IMR-90 (cell line): ENCODE measurements around the gene THAP2. TPM values are rescaled to one million over a fixed set of nuclear protein-coding genes. Genes with fewer than 3 reads are reported as not detected.

Source experiments
- ATAC-seq: fragments of 200-7000 bp; cut with Tn5 transposase; 2 replicates; pipeline ENCODE4 v1.9.1; 2020; ENCODE audit warnings: low read depth, mild to moderate bottlenecking, moderate library complexity
- BruUV-seq: library from RNA; stranded (reverse); fragments of 400-500 nt; replicated peaks from 2 replicates; lab custom pipeline; 2021; lab: Mats Ljungman, UMichigan
- CTCF ChIA-PET: fragments of 300-600 bp; formaldehyde crosslinking; extraction: SDS; loops from one replicate; lab custom pipeline; 2021; ENCODE audit warnings: antibody characterized with exemption; lab: Yijun Ruan, JAX
- POLR2A ChIA-PET: fragments of 300-600 bp; sonication (Branson Sonifier 250); formaldehyde crosslinking; loops from one replicate; lab custom pipeline; 2022; ENCODE audit warnings: antibody characterized with exemption; ENCODE audit not compliant: unreplicated experiment; lab: Charles Lee
- DNase-seq: peaks from one replicate; pipeline ENCODE4 v3.0.0; 2013
- H2AFZ ChIP-seq: replicated peaks from 2 replicates; pipeline ENCODE3; 2013; ENCODE audit warnings: low read length, mild to moderate bottlenecking; ENCODE audit not compliant: poor library complexity
- H2AK5ac ChIP-seq: 2 replicates; pipeline ENCODE4 v1.6.1; 2013; ENCODE audit warnings: low read depth, low read length, inconsistent platforms
- H2AK9ac ChIP-seq: replicated peaks from 2 replicates; pipeline ENCODE3; 2013; ENCODE audit warnings: mild to moderate bottlenecking, low read depth, low read length, moderate library complexity; ENCODE audit not compliant: poor library complexity
- H2BK120ac ChIP-seq: 2 replicates; pipeline ENCODE4 v1.6.1; 2013; ENCODE audit warnings: low read depth, low read length, inconsistent platforms
- H2BK15ac ChIP-seq: 3 replicates; pipeline ENCODE4 v1.6.1; 2013; ENCODE audit warnings: low read depth, low read length, inconsistent platforms
- H2BK20ac ChIP-seq: 2 replicates; pipeline ENCODE4 v1.6.1; 2013; ENCODE audit warnings: low read depth, mild to moderate bottlenecking, inconsistent platforms, low read length, moderate library complexity
- H2BK5ac ChIP-seq: 2 replicates; pipeline ENCODE4 v1.6.1; 2013; ENCODE audit warnings: mild to moderate bottlenecking, low read depth, low read length, inconsistent platforms; ENCODE audit not compliant: poor library complexity, severe bottlenecking
- H3K14ac ChIP-seq: replicated peaks from 2 replicates; pipeline ENCODE4 v1.6.1; 2013; ENCODE audit warnings: low read depth, low read length, inconsistent platforms
- H3K18ac ChIP-seq: 2 replicates; pipeline ENCODE4 v1.6.1; 2013; ENCODE audit warnings: low read depth, low read length, control low read depth
- H3K23ac ChIP-seq: 2 replicates; pipeline ENCODE4 v1.6.1; 2013; ENCODE audit warnings: low read depth, low read length, inconsistent platforms
- H3K27ac ChIP-seq: 2 replicates; pipeline ENCODE4 v1.5.1; 2013; ENCODE audit warnings: mild to moderate bottlenecking, control low read depth, low read length; ENCODE audit not compliant: insufficient read depth
- H3K27me3 ChIP-seq: 2 replicates; pipeline ENCODE4 v1.6.1; 2013; ENCODE audit warnings: low read length; ENCODE audit not compliant: control insufficient read depth, insufficient read depth
- H3K36me3 ChIP-seq: 2 replicates; pipeline ENCODE4 v1.6.1; 2013; ENCODE audit warnings: low read length, mixed read lengths; ENCODE audit not compliant: control insufficient read depth, insufficient read depth
- H3K4ac ChIP-seq: 2 replicates; pipeline ENCODE4 v1.6.1; 2013; ENCODE audit warnings: low read depth, low read length, inconsistent platforms
- H3K4me1 ChIP-seq: 2 replicates; pipeline ENCODE4 v1.6.1; 2013; ENCODE audit warnings: low read length, mixed read lengths; ENCODE audit not compliant: control insufficient read depth, insufficient read depth
- H3K4me2 ChIP-seq: 2 replicates; pipeline ENCODE4 v1.6.1; 2013; ENCODE audit warnings: low read depth, mild to moderate bottlenecking, control low read depth, low read length, moderate library complexity
- H3K4me3 ChIP-seq: 2 replicates; pipeline ENCODE4 v1.5.1; 2013; ENCODE audit warnings: low read depth, mild to moderate bottlenecking, control low read depth, low read length, moderate library complexity; ENCODE audit not compliant: insufficient read depth
- H3K56ac ChIP-seq: 2 replicates; pipeline ENCODE4 v1.6.1; 2013; ENCODE audit warnings: low read length, inconsistent platforms; ENCODE audit not compliant: insufficient read depth; ENCODE audit errors: extremely low read depth
- H3K79me1 ChIP-seq, 2 experiments: 2 replicates each; pipeline ENCODE4 v1.6.1; 2013; ENCODE audit warnings: low read length in 2 of 2, inconsistent platforms in 1 of 2, low read depth in 1 of 2
- H3K9ac ChIP-seq: 2 replicates; pipeline ENCODE4 v1.6.1; 2013; ENCODE audit warnings: low read depth, low read length, control low read depth
- H3K9me1 ChIP-seq: 2 replicates; pipeline ENCODE4 v1.6.1; 2013; ENCODE audit warnings: low read length, inconsistent platforms; ENCODE audit not compliant: insufficient read depth
- H3K9me3 ChIP-seq: 2 replicates; pipeline ENCODE4 v1.6.1; 2013; ENCODE audit warnings: low read length; ENCODE audit not compliant: control insufficient read depth, insufficient read depth
- H4K20me1 ChIP-seq: 2 replicates; pipeline ENCODE4 v1.6.1; 2013; ENCODE audit warnings: low read length, inconsistent platforms; ENCODE audit not compliant: insufficient read depth
- H4K5ac ChIP-seq: 2 replicates; pipeline ENCODE4 v1.6.1; 2013; ENCODE audit warnings: mild to moderate bottlenecking, low read depth, low read length, control low read depth
- H4K8ac ChIP-seq, 2 experiments: 2 replicates each; pipeline ENCODE4 v1.6.1; 2013; ENCODE audit warnings: low read depth in 2 of 2, low read length in 2 of 2, control low read depth in 1 of 2, inconsistent platforms in 1 of 2
- H4K91ac ChIP-seq: 2 replicates; pipeline ENCODE4 v1.6.1; 2013; ENCODE audit warnings: low read depth, low read length, inconsistent platforms; ENCODE audit not compliant: insufficient read depth
- BHLHE40 ChIP-seq: fragments of 150-350 bp; IDR thresholded peaks from 2 replicates; pipeline ENCODE4 v1.6.1; 2016; ENCODE audit warnings: mild to moderate bottlenecking, low read depth, low read length
- CEBPB ChIP-seq: IDR thresholded peaks from 2 replicates; pipeline ENCODE4 v1.6.1; 2012; ENCODE audit warnings: low read depth, low read length, improper control_type of control experiment
- CHD1 ChIP-seq: IDR thresholded peaks from 2 replicates; pipeline ENCODE4 v1.6.1; 2012; ENCODE audit warnings: low read depth, low read length, improper control_type of control experiment
- FOS ChIP-seq: fragments of 150-350 bp; IDR thresholded peaks from 2 replicates; pipeline ENCODE4 v1.6.1; 2016; ENCODE audit warnings: low read depth, low read length
- MAFK ChIP-seq: IDR thresholded peaks from 2 replicates; pipeline ENCODE4 v1.6.1; 2012; ENCODE audit warnings: low read depth, low read length, improper control_type of control experiment
- MAZ ChIP-seq: IDR thresholded peaks from 2 replicates; pipeline ENCODE4 v1.6.1; 2012; ENCODE audit warnings: low read depth, mild to moderate bottlenecking, low read length, improper control_type of control experiment, moderate library complexity, borderline replicate concordance
- MXI1 ChIP-seq: IDR thresholded peaks from 2 replicates; pipeline ENCODE4 v1.6.1; 2012; ENCODE audit warnings: low read depth, mild to moderate bottlenecking, low read length, moderate library complexity, borderline replicate concordance
- NFE2L2 ChIP-seq: fragments of 150-350 bp; IDR thresholded peaks from 2 replicates; pipeline ENCODE4 v1.6.1; 2016; ENCODE audit warnings: low read depth, mild to moderate bottlenecking, low read length
- POLR2A ChIP-seq: IDR thresholded peaks from 2 replicates; pipeline ENCODE4 v1.6.1; 2012; ENCODE audit warnings: mild to moderate bottlenecking, low read depth, low read length
- RFX5 ChIP-seq: IDR thresholded peaks from 2 replicates; pipeline ENCODE4 v1.8.0; 2012; ENCODE audit warnings: low read depth, mild to moderate bottlenecking, low read length, moderate library complexity
- SMC3 ChIP-seq: fragments of 150-350 bp; IDR thresholded peaks from 2 replicates; pipeline ENCODE4 v1.6.1; 2016; ENCODE audit warnings: low read depth, mild to moderate bottlenecking, antibody characterized with exemption, low read length, moderate library complexity
- WGBS, 2 experiments: methylation state at CpG; one replicate each; pipeline versions ENCODE4 v1.1.5 to v1.1.7; 2013; ENCODE audit warnings: missing lambda C conversion rate in 2 of 2; ENCODE audit not compliant: insufficient read length in 1 of 2; ENCODE audit errors: extremely low coverage in 2 of 2; 5-methylcytosine and 5-hydroxymethylcytosine counted together
- dilution Hi-C: fragments of 300-500 bp; cut with HindIII; formaldehyde crosslinking; loops from one replicate; pipeline ENCODE4 v1.14.3; 2018; ENCODE audit warnings: low sequenced_read_pairs; ENCODE audit not compliant: unreplicated experiment
- in situ Hi-C: fragments of 300-500 bp; cut with MboI; formaldehyde crosslinking; loops from 3 replicates; pipeline ENCODE4 v1.14.3; 2019; ENCODE audit warnings: low sequenced_read_pairs, inconsistent platforms, mixed read lengths
- intact Hi-C: fragments of 100-400 bp; cut with micrococcal nuclease; formaldehyde crosslinking; loops from 2 replicates; pipeline ENCODE4 v1.10.0; 2022
- polyA plus RNA-seq, 3 experiments: library from polyadenylated mRNA; depleted of rRNA; stranded (reverse); fragments of >200 nt; gene quantifications; 2 replicates each; pipeline ENCODE4 v1.2.3, GENCODE V29; 2012; ENCODE audit warnings: low replicate concordance in 1 of 3
- total RNA-seq: library from RNA; depleted of rRNA; stranded (reverse); fragments of >200 nt; gene quantifications from 2 replicates; pipeline ENCODE4 v1.2.3, GENCODE V29; 2012
- TF ChIP-seq, protein P1 (sequence below): fragments of 150-350 bp; IDR thresholded peaks from 2 replicates; pipeline ENCODE4 v1.6.1; 2016; ENCODE audit warnings: low read depth, mild to moderate bottlenecking, low read length, moderate library complexity, borderline replicate concordance
- TF ChIP-seq, protein P2 (sequence below): conservative IDR thresholded peaks from 2 replicates; pipeline ENCODE4 v1.5.1; 2012; ENCODE audit warnings: mild to moderate bottlenecking, low read depth, low read length, improper control_type of control experiment
- TF ChIP-seq, protein P3 (sequence below): fragments of 150-350 bp; IDR thresholded peaks from 2 replicates; pipeline ENCODE4 v1.6.1; 2017; ENCODE audit warnings: mild to moderate bottlenecking, antibody characterized with exemption, low read length, low read depth

The THAP2 gene
- total and polyA plus RNA-seq, 2 of the 4 experiments (the other 2 are of a cell fraction): 1.4 to 2.5 TPM

DNA sequence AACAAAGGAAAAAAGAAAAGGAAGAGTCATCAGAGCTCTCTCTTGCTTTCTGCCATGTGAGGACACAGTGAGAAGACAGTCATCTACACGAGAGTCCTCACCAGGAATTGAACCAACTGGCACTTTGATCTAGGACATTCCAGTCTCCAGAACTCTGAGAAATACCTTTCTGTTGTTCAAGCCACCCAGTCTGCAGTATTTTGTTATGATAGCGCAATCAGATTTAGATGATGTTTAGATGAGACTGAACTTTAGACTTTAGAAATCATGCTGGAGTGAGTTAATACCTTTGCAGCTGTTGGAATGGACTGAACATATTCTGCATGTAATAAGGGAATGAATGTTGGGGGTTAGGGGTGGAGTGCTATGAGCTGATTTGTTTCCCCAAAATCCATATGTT, 62.4 kb downstream of the THAP2 start:
- Histone ChIP-seq H3K4me3 (no peak overlapping the region), H3K36me3 (no peaks in the 10 kb centered on the region), H4K91ac (no peak overlapping the region), H3K18ac (no peak overlapping the region), H3K9me1 (no peaks in the 10 kb centered on the region), H3K9ac (no peak overlapping the region), H2BK5ac (no peak overlapping the region), H4K5ac (no peak overlapping the region), H3K4me2 (no peak overlapping the region), H3K56ac (no peak overlapping the region), H2BK20ac (no peak overlapping the region), H2AK9ac (no peak overlapping the region), H3K9me3 (no peaks in the 10 kb centered on the region), H3K14ac (no peak overlapping the region), H3K4me1 (no peaks in the 10 kb centered on the region), H2AFZ (no peak overlapping the region), H2BK120ac (no peak overlapping the region), H3K4ac (no peak overlapping the region), H3K27ac (no peak overlapping the region), H3K23ac (no peak overlapping the region), H3K27me3 (no peaks in the 10 kb centered on the region), H3K79me1 (no peaks in the 10 kb centered on the region), H2BK15ac (no peak overlapping the region), H4K8ac (no peak overlapping the region), H2AK5ac (no peak overlapping the region), H4K20me1 (no peaks in the 10 kb centered on the region)
- dilution Hi-C loops (no loop called here), intact Hi-C loops (no loop called here), in situ Hi-C loops (no loop called here)
- POLR2A ChIA-PET: no interaction called here
- TF ChIP-seq MXI1 (no peak), MAFK (no peak), CHD1 (no peak), FOS (no peak), POLR2A (no peak), BHLHE40 (no peak), SMC3 (no peak), RFX5 (no peak), CEBPB (no peak), MAZ (no peak), NFE2L2 (no peak)
- TF ChIP-seq, protein P1, sequence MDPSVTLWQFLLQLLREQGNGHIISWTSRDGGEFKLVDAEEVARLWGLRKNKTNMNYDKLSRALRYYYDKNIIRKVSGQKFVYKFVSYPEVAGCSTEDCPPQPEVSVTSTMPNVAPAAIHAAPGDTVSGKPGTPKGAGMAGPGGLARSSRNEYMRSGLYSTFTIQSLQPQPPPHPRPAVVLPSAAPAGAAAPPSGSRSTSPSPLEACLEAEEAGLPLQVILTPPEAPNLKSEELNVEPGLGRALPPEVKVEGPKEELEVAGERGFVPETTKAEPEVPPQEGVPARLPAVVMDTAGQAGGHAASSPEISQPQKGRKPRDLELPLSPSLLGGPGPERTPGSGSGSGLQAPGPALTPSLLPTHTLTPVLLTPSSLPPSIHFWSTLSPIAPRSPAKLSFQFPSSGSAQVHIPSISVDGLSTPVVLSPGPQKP: no peak
- TF ChIP-seq, protein P2, sequence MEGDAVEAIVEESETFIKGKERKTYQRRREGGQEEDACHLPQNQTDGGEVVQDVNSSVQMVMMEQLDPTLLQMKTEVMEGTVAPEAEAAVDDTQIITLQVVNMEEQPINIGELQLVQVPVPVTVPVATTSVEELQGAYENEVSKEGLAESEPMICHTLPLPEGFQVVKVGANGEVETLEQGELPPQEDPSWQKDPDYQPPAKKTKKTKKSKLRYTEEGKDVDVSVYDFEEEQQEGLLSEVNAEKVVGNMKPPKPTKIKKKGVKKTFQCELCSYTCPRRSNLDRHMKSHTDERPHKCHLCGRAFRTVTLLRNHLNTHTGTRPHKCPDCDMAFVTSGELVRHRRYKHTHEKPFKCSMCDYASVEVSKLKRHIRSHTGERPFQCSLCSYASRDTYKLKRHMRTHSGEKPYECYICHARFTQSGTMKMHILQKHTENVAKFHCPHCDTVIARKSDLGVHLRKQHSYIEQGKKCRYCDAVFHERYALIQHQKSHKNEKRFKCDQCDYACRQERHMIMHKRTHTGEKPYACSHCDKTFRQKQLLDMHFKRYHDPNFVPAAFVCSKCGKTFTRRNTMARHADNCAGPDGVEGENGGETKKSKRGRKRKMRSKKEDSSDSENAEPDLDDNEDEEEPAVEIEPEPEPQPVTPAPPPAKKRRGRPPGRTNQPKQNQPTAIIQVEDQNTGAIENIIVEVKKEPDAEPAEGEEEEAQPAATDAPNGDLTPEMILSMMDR: no peak
- TF ChIP-seq, protein P3, sequence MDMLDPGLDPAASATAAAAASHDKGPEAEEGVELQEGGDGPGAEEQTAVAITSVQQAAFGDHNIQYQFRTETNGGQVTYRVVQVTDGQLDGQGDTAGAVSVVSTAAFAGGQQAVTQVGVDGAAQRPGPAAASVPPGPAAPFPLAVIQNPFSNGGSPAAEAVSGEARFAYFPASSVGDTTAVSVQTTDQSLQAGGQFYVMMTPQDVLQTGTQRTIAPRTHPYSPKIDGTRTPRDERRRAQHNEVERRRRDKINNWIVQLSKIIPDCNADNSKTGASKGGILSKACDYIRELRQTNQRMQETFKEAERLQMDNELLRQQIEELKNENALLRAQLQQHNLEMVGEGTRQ: no peak
- ATAC-seq (no peak), DNase-seq (no peak)
- BruUV-seq: no TSS peak
- 90% methylated on average over 2 of the region's 2 CpGs; no CpG with 5 or more reads in 1 of the 2 experiments for WGBS, 2 experiments
- CTCF ChIA-PET: no interaction called here
